PC-9 (cell line): ENCODE results near the gene SORCS2. TPM values are rescaled to one million over a fixed set of nuclear protein-coding genes. Genes with fewer than 3 reads are reported as not detected.

Source experiments
- BruUV-seq: library from RNA; stranded (reverse); fragments of 400-500 nt; replicated peaks from 2 replicates; lab custom pipeline; 2021; lab: Mats Ljungman, UMichigan
- CTCF ChIA-PET: fragments of 300-600 bp; sonication (Branson Sonifier 250); formaldehyde crosslinking; loops from one replicate; lab custom pipeline; 2022; ENCODE audit warnings: antibody characterized with exemption; lab: Charles Lee
- POLR2A ChIA-PET: fragments of 300-600 bp; sonication (Branson Sonifier 250); formaldehyde crosslinking; loops from one replicate; lab custom pipeline; 2022; ENCODE audit warnings: antibody characterized with exemption; ENCODE audit not compliant: unreplicated experiment; lab: Charles Lee
- DNase-seq, 2 experiments: peaks; one replicate each; pipeline versions ENCODE4 v3.0.0 to v3.0.0-alpha.2; 2015 to 2022; ENCODE audit warnings: mixed read lengths in 1 of 2
- H2AFZ ChIP-seq: fragments of 200-600 bp; sonication (generic); 2 replicates; pipeline ENCODE4 v1.8.1; 2017; ENCODE audit warnings: antibody characterized with exemption
- H3F3A ChIP-seq: fragments of 200-600 bp; sonication (generic); 2 replicates; pipeline ENCODE4 v1.8.1; 2017; ENCODE audit warnings: antibody characterized with exemption, mild to moderate bottlenecking, low read depth; ENCODE audit not compliant: insufficient read depth
- H3K27ac ChIP-seq: fragments of 200-600 bp; sonication (generic); 2 replicates; pipeline ENCODE4 v1.6.1; 2016; ENCODE audit warnings: mixed run types
- H3K27me3 ChIP-seq: fragments of 200-600 bp; sonication (generic); 2 replicates; pipeline ENCODE4 v1.6.1; 2016; ENCODE audit warnings: low read depth, mixed run types; ENCODE audit not compliant: insufficient read depth
- H3K36me3 ChIP-seq: fragments of 200-600 bp; sonication (generic); 2 replicates; pipeline ENCODE4 v1.6.1; 2016; ENCODE audit warnings: low read depth, mixed run types
- H3K4me1 ChIP-seq: fragments of 200-600 bp; sonication (generic); replicated peaks from 2 replicates; pipeline ENCODE4 v1.6.1; 2016; ENCODE audit warnings: mixed run types; ENCODE audit not compliant: insufficient read depth
- H3K4me2 ChIP-seq: fragments of 200-600 bp; sonication (generic); 2 replicates; pipeline ENCODE4 v1.6.1; 2017; ENCODE audit warnings: mixed run types
- H3K4me3 ChIP-seq: fragments of 200-600 bp; sonication (generic); 2 replicates; pipeline ENCODE4 v1.6.1; 2016; ENCODE audit warnings: mixed run types
- H3K79me2 ChIP-seq: fragments of 200-600 bp; sonication (generic); 2 replicates; pipeline ENCODE4 v1.6.1; 2017; ENCODE audit warnings: low read depth, mixed run types
- H3K9me2 ChIP-seq: fragments of 200-600 bp; sonication (generic); 2 replicates; pipeline ENCODE4 v1.8.1; 2017; ENCODE audit warnings: mild to moderate bottlenecking; ENCODE audit not compliant: insufficient read depth
- H3K9me3 ChIP-seq: fragments of 200-600 bp; sonication (generic); 2 replicates; pipeline ENCODE4 v1.8.1; 2016; ENCODE audit warnings: low read depth; ENCODE audit not compliant: insufficient read depth
- H4K20me1 ChIP-seq: fragments of 200-600 bp; sonication (generic); 2 replicates; pipeline ENCODE4 v1.8.1; 2017; ENCODE audit not compliant: insufficient read depth
- CTCF ChIP-seq: fragments of 200-600 bp; sonication (generic); conservative IDR thresholded peaks from 2 replicates; pipeline ENCODE4 v1.6.1; 2017; ENCODE audit warnings: mixed run types, antibody characterized with exemption, mild to moderate bottlenecking, moderate library complexity
- EZH2 ChIP-seq: fragments of 200-600 bp; sonication (generic); IDR thresholded peaks from 2 replicates; pipeline ENCODE4 v1.8.0; 2017; ENCODE audit warnings: antibody characterized with exemption, low read depth
- intact Hi-C: fragments of 100-400 bp; cut with micrococcal nuclease; formaldehyde crosslinking; loops from one replicate; pipeline ENCODE4 v1.10.0; 2022; ENCODE audit not compliant: unreplicated experiment
- total RNA-seq: library from RNA; stranded (reverse); gene quantifications from 2 replicates; pipeline ENCODE4 v1.2.3, GENCODE V29; 2021

SORCS2 gene
- total RNA-seq, 1 experiment from 2014 or later = 25.8 TPM

- Histone ChIP-seq H3K9me2 (no peaks in the 10 kb centered on the region), H3F3A (peaks cover 42% of the 10 kb centered on the region; the same call in 1 of the 2 replicates), H3K4me1 (no peaks in the 10 kb centered on the region), H3K9me3 (no peaks in the 10 kb centered on the region), H3K27me3 (no peaks in the 10 kb centered on the region), H2AFZ (no peak overlapping the region), H3K27ac (no peak overlapping the region), H3K4me3 (no peak overlapping the region), H4K20me1 (peaks cover 85% of the 10 kb centered on the region), H3K4me2 (no peak overlapping the region), H3K79me2 (peaks cover 29% of the 10 kb centered on the region; the same call in 1 of the 2 replicates), H3K36me3 (no peaks in the 10 kb centered on the region; the same call in 1 of the 2 replicates)
- no peak for TF ChIP-seq CTCF
- no peak for TF ChIP-seq EZH2
- CTCF ChIA-PET = interaction anchor here (1.4 kb wide), 1 partner anchor 10 kb away, joined by 3 read pairs; no protein-coding TSS in a partner anchor
- no peak for DNase-seq
- POLR2A ChIA-PET = interaction anchor here (0.6 kb wide), 2 partner anchors 192 to 571 kb away, joined by 3 to 13 read pairs; no protein-coding TSS in a partner anchor
- intact Hi-C loops = no loop called here
- BruUV-seq = no TSS peak
Measured at GRCh38 chr4:7769396-7770223, 577.3 kb downstream of the SORCS2 start.

GRCh38 chr4:7770224-7771050, 578.1 kb downstream of the SORCS2 start:
- H3K27ac ChIP-seq = no peak overlapping the region
- peaks cover 50% of the 10 kb centered on the region for H3F3A ChIP-seq
- ChIA-PET CTCF (interaction anchor here (1.4 kb wide), 1 partner anchor 11 kb away, joined by 3 read pairs; no protein-coding TSS in a partner anchor), POLR2A (interaction anchor here (0.6 to 0.8 kb wide), 3 partner anchors 192 to 572 kb away, joined by 3 to 13 read pairs (median 5); no protein-coding TSS in a partner anchor)
- no peak for TF ChIP-seq EZH2
- TF ChIP-seq CTCF = peak; percentile 47; the same call in 1 of the 2 replicates
- H3K36me3 ChIP-seq = peaks cover 6% of the 10 kb centered on the region
- H3K9me2 ChIP-seq = no peaks in the 10 kb centered on the region
- DNase-seq = no peak
- intact Hi-C loops = no loop called here
- H4K20me1 ChIP-seq = peaks cover 85% of the 10 kb centered on the region
- peaks cover 26% of the 10 kb centered on the region; the same call in 1 of the 2 replicates for H3K79me2 ChIP-seq
- H3K27me3 ChIP-seq = no peaks in the 10 kb centered on the region
- H2AFZ ChIP-seq = no peak overlapping the region
- BruUV-seq = no TSS peak
- H3K4me1 ChIP-seq = no peaks in the 10 kb centered on the region
- H3K4me3 ChIP-seq = no peak overlapping the region
- no peak overlapping the region for H3K4me2 ChIP-seq
- H3K9me3 ChIP-seq = no peaks in the 10 kb centered on the region

DNA sequence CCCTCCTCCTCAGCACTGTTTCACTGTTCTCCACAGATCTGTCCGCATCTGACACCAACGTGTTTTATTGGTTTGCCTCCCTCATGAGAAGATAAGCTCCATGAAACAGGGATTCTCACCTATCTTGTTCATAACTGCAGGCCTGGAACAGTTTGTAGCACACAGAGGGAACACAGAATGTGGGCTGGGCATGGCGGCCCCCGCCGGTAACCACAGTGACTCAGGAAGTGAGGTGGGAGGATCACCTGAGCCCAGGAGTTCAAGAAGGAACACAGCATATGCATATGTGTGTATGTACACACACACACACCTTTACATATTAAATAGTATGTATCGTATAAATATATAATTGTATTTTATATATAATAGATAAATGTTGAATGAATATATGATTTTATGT, 578.7 kb downstream of the SORCS2 start:
- Histone ChIP-seq H3K27ac (no peak overlapping the region), H2AFZ (no peak overlapping the region), H3F3A (peaks cover 55% of the 10 kb centered on the region), H3K27me3 (no peaks in the 10 kb centered on the region), H3K4me3 (no peak overlapping the region), H3K79me2 (peaks cover 23% of the 10 kb centered on the region; the same call in 1 of the 2 replicates), H3K9me3 (no peaks in the 10 kb centered on the region), H3K9me2 (no peaks in the 10 kb centered on the region), H3K36me3 (peaks cover 11% of the 10 kb centered on the region), H3K4me2 (no peak overlapping the region), H3K4me1 (no peaks in the 10 kb centered on the region), H4K20me1 (peaks cover 85% of the 10 kb centered on the region)
- CTCF ChIA-PET = interaction anchor here (1.4 kb wide), 1 partner anchor 11 kb away, joined by 3 read pairs; no protein-coding TSS in a partner anchor
- BruUV-seq = no TSS peak
- intact Hi-C loops = no loop called here
- DNase-seq = no peak
- POLR2A ChIA-PET = interaction anchor here (0.8 kb wide), 1 partner anchor 438 kb away, joined by 5 read pairs; no protein-coding TSS in a partner anchor
- TF ChIP-seq CTCF (no peak), EZH2 (no peak)
